ENCODE data around the gene CD3G.

CD3G gene

GRCh38 chr11:118364956-118365615 lies 20.9 kb downstream of the CD3G start:
- no peak for DNase-seq
- H4K20me1 ChIP-seq (ENCODE audit: insufficient read depth, low read length), result no peaks in the 10 kb centered on the region
- peaks cover 16% of the 10 kb centered on the region; the same call in 1 of the 2 replicates for H3K36me3 ChIP-seq (replicated peaks; ENCODE audit: insufficient read depth, low read length)
- H3K27me3 ChIP-seq (replicated peaks; ENCODE audit: insufficient read depth, low read length), result no peaks in the 10 kb centered on the region
- TF ChIP-seq EZH2phosphoT487 (IDR thresholded peaks at IDR 0.05; ENCODE audit: low read length) (no peak), EZH2 (optimal IDR thresholded peaks at IDR 0.05; ENCODE audit: low read depth, low read length) (no peak)
- TF ChIP-seq, protein P1, sequence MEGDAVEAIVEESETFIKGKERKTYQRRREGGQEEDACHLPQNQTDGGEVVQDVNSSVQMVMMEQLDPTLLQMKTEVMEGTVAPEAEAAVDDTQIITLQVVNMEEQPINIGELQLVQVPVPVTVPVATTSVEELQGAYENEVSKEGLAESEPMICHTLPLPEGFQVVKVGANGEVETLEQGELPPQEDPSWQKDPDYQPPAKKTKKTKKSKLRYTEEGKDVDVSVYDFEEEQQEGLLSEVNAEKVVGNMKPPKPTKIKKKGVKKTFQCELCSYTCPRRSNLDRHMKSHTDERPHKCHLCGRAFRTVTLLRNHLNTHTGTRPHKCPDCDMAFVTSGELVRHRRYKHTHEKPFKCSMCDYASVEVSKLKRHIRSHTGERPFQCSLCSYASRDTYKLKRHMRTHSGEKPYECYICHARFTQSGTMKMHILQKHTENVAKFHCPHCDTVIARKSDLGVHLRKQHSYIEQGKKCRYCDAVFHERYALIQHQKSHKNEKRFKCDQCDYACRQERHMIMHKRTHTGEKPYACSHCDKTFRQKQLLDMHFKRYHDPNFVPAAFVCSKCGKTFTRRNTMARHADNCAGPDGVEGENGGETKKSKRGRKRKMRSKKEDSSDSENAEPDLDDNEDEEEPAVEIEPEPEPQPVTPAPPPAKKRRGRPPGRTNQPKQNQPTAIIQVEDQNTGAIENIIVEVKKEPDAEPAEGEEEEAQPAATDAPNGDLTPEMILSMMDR (IDR thresholded peaks at IDR 0.05; ENCODE audit: low read length), result no peak
- no peak overlapping the region for H3K27ac ChIP-seq (ENCODE audit: low read length)
- H3K9ac ChIP-seq (ENCODE audit: low read length), result no peak overlapping the region
- H2AFZ ChIP-seq (ENCODE audit: low read length), result no peak overlapping the region
- H3K9me3 ChIP-seq (replicated peaks; ENCODE audit: insufficient read depth, low read length), result no peaks in the 10 kb centered on the region
- peaks cover 4% of the 10 kb centered on the region for H3K4me1 ChIP-seq (ENCODE audit: low read length)
- no peak overlapping the region for H3K4me3 ChIP-seq (ENCODE audit: low read length)
- H3K9me2 ChIP-seq (replicated peaks; ENCODE audit: insufficient read depth, low read length), result no peaks in the 10 kb centered on the region
- peaks cover 53% of the 10 kb centered on the region for H3K79me2 ChIP-seq (ENCODE audit: low read length)
- H3F3A ChIP-seq (ENCODE audit: insufficient read depth, low read length), result no peaks in the 10 kb centered on the region
- H3K4me2 ChIP-seq (ENCODE audit: low read depth, low read length), result no peak overlapping the region

GRCh38 chr11:118366287-118366686 lies 22.1 kb downstream of the CD3G start:
- peaks cover 17% of the 10 kb centered on the region; the same call in 1 of the 2 replicates for H3K36me3 ChIP-seq (replicated peaks; ENCODE audit: insufficient read depth, low read length)
- no peaks in the 10 kb centered on the region for H4K20me1 ChIP-seq (ENCODE audit: insufficient read depth, low read length)
- no peak for DNase-seq
- H3F3A ChIP-seq (ENCODE audit: insufficient read depth, low read length), result no peaks in the 10 kb centered on the region
- no peaks in the 10 kb centered on the region for H3K9me3 ChIP-seq (replicated peaks; ENCODE audit: insufficient read depth, low read length)
- H3K79me2 ChIP-seq (ENCODE audit: low read length), result peaks cover 41% of the 10 kb centered on the region
- H3K9me2 ChIP-seq (replicated peaks; ENCODE audit: insufficient read depth, low read length), result no peaks in the 10 kb centered on the region
- H2AFZ ChIP-seq (ENCODE audit: low read length), result no peak overlapping the region
- H3K9ac ChIP-seq (ENCODE audit: low read length), result no peak overlapping the region
- no peak for TF ChIP-seq EZH2 (optimal IDR thresholded peaks at IDR 0.05; ENCODE audit: low read depth, low read length)
- no peak for TF ChIP-seq EZH2phosphoT487 (IDR thresholded peaks at IDR 0.05; ENCODE audit: low read length)
- TF ChIP-seq, protein P1 (IDR thresholded peaks at IDR 0.05; ENCODE audit: low read length), result no peak
- no peaks in the 10 kb centered on the region for H3K4me1 ChIP-seq (ENCODE audit: low read length)
- H3K27me3 ChIP-seq (replicated peaks; ENCODE audit: insufficient read depth, low read length), result no peaks in the 10 kb centered on the region
- no peak overlapping the region for H3K4me3 ChIP-seq (ENCODE audit: low read length)
- H3K4me2 ChIP-seq (ENCODE audit: low read depth, low read length), result no peak overlapping the region
- no peak overlapping the region for H3K27ac ChIP-seq (ENCODE audit: low read length)

DNA sequence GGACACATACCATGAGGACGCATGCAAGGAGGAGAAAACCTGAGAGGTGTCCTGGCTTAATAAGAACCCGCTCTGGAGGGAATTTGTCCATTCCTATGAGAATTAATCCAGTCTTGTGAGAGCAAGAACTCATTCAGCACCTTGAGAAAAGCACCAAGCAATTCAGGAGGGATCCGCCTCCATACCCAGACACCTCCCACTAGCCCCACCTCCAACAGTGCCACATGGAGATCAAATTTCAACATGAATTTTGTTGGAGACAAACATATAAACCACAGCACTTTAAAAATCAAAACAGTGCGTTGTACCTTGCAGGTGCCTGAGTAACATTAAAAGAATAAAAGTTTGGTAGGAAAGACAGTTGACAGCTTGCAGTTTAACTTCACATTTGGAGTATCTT lies 26.6 kb downstream of the CD3G start:
- Histone ChIP-seq H3K79me2 (ENCODE audit: low read length) (0 out of 2 replicates have a peak, but pooled peaks cover 3% of the 10 kb centered on the region), H3F3A (ENCODE audit: insufficient read depth, low read length) (no peaks in the 10 kb centered on the region), H3K9me3 (replicated peaks; ENCODE audit: insufficient read depth, low read length) (no peaks in the 10 kb centered on the region), H3K27me3 (replicated peaks; ENCODE audit: insufficient read depth, low read length) (no peaks in the 10 kb centered on the region), H3K36me3 (replicated peaks; ENCODE audit: insufficient read depth, low read length) (peaks cover 25% of the 10 kb centered on the region; the same call in 1 of the 2 replicates), H3K27ac (ENCODE audit: low read length) (no peak overlapping the region), H3K4me1 (ENCODE audit: low read length) (no peaks in the 10 kb centered on the region), H4K20me1 (ENCODE audit: insufficient read depth, low read length) (no peaks in the 10 kb centered on the region), H3K9ac (ENCODE audit: low read length) (no peak overlapping the region), H3K4me3 (ENCODE audit: low read length) (no peak overlapping the region), H3K4me2 (ENCODE audit: low read depth, low read length) (no peak overlapping the region), H3K9me2 (replicated peaks; ENCODE audit: insufficient read depth, low read length) (no peaks in the 10 kb centered on the region), H2AFZ (ENCODE audit: low read length) (no peak overlapping the region)
- no peak for DNase-seq
- TF ChIP-seq EZH2 (optimal IDR thresholded peaks at IDR 0.05; ENCODE audit: low read depth, low read length), result no peak
- no peak for TF ChIP-seq EZH2phosphoT487 (IDR thresholded peaks at IDR 0.05; ENCODE audit: low read length)
- TF ChIP-seq, protein P1 (IDR thresholded peaks at IDR 0.05; ENCODE audit: low read length), result no peak
